HG02763 (cell line): ENCODE measurements around the gene GPAT3.
"Not testable (repeated sequence)": the region's sequence is repeated elsewhere in the genome, so short reads cannot be mapped to it uniquely, and the experiment has no call there.

Experiments
- ATAC-seq: cut with Tn5 transposase; IDR thresholded peaks from one replicate; pipeline ENCODE4 v1.9.1; 2021; ENCODE audit warnings: mild to moderate bottlenecking, moderate library complexity; ENCODE audit not compliant: unreplicated experiment

Gene GPAT3

DNA sequence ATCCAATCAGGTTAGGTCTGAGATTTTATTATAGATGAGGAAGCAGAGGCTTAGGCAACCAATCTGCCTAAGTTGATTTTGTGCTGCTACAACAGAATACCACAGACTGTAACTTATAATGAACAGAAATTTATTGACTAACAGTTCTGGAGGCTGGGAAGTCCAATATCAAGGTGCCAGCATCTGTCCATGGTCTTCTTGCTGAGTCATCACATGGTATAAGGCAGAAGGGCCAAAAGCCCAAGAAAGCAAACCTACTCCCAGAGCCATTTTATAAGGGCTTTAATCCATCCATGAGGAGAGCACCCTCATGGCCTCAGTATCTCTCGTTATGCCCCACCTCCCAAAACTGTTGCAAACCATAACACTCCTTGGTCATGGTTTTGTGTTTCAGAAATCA lies 55.8 kb downstream of the GPAT3 start:
- ATAC-seq, result no peak

DNA sequence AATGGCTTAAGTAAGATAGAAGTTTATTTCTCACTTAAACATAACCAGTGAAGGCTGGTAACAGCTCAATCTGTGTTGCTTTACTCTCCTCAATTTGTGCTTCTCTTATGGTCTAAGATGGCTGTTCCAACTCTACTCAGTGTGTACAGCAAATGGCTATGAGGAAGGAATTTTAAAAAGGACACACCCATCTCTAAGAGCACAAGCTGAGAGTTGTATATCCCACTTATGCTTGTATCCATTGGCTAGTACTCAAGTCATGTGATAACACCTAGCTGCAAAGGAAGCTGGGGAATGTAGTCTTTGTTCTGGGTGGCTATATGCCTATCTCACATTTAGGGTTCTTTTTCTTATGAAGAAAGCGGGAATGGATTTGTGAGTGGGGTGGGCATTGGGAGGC lies 63.3 kb downstream of the GPAT3 start:
- peak; percentile 60 for ATAC-seq

DNA sequence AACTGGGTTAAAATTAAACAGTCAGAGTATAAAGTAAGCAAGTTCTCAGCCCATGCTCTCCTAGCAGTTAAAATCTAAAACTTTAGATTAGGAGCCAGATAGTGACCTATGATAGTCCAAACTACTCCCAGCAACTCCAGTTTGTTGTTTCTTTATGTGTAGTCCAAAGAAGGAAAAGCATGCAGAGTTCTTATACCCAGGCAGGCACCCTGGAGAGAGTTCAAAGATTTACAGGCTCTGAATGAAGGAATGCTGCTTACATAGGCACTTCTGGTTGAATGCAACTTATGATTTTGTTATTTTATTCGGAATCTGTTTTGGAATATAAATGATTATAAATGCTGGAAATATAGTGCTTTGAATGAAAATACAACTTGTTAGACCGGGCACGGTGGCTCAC lies 67.2 kb downstream of the GPAT3 start:
- ATAC-seq, result no peak

DNA sequence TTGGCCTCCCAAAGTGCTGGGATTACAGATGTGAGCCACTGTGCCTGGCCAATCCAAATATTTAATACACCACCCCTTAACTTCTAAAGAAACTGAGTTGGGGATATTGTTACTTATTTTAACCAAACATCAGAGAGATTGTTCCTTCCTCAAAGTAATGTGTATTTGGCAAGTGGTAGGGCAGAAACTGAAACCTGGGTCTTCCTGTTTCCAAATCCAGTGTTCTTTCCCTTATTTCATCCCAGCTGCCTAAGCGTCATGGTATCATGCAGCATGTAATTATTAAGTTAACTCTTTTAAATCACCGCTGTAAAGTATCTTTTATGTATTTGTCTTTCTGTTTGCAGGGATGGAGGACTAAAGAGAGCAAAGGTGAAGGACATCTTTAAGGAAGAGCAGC lies 68.4 kb downstream of the GPAT3 start:
- ATAC-seq, result no peak

DNA sequence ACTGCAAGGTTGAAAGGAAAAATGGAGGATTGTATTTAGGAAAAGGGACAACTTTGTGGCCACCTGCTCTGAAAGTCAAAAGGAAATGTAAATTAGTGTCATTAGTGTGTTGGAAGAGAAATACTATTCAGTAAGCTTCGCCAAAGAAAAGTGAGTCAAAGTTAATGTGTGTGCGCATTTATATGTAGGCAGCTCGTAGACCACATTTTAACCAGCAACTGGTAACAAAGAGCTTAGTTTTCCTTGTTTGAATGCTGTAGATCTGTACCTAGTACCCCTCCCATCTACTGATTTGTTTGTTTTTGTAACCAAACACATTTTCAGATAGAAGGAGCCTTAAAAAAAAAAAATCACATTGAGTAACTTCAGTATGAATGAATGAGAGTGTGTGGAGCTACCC lies 69.3 kb downstream of the GPAT3 start:
- no peak for ATAC-seq

DNA sequence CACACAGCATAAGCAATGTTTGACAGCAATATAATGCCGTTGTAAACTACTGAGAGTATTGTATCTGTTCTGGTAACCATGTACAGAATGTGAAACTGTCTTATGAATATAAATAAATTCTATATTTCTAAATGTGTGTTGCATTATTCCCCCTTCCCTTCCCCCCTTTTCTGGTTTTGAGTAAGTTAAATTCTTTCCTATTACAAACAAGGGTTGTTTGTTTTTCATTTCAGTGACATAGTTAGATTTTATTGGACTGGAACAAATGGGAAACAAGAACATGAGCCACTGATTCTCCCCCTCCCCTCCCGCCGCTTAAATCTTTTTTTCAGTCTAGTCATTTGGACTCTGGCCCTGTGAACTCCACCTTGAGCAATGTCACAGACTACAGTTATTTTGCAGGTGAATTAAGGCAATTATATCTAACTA lies 69.8 kb downstream of the GPAT3 start:
- ATAC-seq, result no peak

DNA sequence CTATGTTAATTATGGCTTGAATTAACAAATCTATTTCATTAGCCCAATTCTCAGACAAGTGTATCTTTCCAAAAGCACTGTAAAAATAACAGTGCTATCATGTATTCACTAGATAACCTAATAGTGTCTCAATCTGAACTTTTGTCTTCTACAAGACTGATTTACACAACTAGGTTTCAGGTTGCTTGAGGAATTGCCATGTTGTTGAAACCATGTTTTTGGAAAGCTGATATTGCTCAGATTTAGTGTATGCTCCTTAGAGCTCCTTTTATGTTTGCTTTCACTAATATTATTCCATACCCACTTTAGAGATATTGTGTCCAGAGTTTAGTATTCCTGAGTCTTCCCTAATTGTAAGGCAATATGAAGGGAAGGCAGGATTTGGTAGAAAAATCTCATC lies 70.6 kb downstream of the GPAT3 start:
- no peak for ATAC-seq

DNA sequence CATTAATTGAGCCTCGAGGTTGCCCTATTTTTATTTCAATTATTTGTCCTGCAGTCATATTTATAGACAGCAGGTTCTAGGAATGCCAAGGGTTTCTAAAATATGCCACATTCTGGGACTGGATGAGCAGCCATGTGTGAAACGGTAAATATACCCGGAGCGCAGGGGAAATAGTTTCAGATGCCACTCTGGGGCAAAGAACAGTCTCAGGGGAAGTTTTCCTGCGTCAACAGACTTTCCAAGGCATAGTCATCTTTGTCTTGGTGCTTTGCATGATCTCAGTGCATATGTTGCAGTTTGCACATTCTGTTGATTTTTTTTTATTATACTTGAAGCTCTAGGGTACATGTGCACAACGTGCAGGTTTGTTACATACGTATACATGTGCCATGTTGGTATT lies 71.0 kb downstream of the GPAT3 start:
- no peak for ATAC-seq

DNA sequence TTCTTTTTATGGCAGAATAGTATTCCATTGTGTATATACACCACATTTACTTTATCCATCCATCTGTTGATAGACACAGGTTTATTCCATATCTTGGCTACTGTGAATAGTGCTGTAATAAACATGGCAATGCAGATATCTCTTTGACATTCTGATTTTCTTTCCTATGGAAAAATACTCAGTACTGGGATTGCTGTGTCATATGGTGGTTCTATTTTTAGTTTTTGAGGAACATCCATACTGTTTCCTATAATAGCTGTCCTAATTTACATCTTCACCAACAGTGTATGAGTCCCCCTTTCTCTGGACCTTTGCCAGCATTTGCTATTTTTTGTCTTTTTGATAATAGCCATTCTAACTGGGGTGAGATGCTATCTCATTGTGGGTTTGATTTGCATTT lies 73.5 kb downstream of the GPAT3 start:
- no peak for ATAC-seq

DNA sequence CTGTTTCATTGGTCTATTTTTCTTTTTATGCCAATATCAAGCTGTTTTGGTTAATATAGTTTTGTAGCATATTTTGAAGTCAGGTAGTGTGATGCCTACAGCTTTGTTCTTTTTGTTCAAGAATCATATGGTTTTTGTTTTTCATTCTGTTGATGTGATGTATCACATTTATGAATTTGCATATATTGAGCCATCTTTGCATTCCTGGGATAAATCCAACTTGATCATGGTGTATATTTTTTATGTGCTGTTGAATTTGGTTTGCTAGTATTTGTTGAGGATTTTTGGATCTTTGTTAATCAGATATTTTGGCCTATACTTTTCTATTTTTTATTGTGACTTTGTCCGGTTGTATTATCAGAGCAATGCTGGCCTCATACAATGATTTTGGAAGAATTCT lies 74.8 kb downstream of the GPAT3 start:
- ATAC-seq, result no peak

DNA sequence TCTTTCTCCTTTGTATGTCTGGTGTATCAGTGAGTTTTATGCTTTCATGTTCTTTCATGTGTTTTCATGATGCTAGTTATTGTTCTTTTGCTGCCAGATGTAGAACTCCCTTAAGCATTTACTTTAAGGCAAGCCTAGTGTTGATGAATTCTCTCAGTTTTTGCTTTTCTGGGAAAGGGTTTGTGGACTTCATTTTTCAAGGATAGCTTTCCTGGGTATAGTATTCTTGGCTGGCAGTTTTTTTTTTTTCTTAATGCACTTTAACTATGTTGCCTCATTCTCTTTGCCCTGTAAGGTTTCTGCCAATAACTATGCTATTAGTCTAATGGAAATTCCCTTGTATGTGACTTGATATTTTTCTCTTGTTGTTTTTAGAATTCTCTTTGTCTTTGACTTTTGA lies 77.1 kb downstream of the GPAT3 start:
- no peak for ATAC-seq

DNA sequence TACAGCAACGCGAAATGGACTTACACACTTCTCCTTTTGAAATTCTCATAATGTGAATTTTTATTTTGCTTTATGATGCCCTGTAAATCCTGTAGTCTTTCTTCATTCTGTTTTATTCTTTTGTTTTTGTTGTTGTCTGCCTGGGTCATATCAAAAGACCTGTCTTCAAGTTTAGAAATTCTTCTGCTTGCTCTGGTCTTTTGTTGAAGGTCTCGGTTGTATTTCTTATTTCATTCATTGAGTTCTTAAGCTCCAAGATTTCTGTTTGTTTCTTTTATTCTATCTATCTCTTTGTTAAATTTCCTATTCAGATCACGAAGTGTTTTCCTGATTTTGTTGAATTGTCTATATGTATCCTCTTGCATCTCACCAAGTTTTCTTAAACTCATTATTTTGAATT lies 78.1 kb downstream of the GPAT3 start:
- ATAC-seq, result no peak

DNA sequence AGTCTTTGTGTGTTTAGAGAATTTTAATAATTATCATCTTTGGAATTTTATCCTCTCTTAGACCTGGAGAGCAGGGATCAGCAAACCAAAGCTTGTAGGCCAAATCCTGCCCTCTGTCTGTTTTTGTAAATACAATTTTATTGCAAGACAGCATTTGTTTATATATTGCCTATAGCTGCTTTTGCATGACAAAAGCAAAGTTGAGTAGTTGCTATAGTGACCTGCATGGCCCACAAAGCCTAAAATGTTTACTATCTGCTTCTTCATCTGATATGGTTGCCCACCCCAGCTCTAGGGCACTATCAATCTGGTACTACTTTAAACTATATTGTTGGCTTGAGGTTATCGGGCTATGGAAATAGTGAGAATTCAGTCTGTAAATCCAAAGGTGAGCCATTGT lies 80.3 kb downstream of the GPAT3 start:
- ATAC-seq, result no peak

DNA sequence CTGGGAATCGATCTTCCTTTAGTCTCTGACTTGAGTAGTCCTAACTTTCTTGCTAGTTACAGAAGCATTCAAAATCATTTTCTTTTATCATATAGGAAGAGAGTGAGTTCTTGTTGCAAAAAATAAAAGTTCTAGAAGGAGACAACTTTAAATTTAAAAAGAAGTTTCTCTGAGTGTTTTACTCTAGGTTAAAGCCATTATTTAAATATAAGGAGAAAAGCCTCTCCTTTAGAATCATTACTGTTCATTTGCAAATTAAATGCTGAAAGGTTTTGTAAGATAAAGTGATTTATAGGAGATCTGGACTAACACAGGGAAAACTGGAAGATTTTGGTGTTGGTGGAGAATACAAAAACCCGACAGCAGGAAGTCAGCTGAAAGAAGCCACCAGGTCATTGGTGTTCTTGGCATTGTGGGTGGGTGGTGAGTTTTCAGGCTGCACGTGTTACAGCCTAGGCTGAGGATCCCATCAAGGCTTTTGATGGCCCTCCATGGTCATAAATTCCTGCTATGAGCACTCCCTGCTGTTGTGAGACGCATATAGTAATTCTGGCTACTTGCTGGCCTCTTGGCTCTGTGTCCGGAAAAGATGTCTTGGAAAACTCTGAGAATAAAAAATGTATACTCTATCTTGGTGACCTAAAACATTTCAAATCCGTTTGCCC lies 81.6 kb downstream of the GPAT3 start:
- ATAC-seq, result no peak

DNA sequence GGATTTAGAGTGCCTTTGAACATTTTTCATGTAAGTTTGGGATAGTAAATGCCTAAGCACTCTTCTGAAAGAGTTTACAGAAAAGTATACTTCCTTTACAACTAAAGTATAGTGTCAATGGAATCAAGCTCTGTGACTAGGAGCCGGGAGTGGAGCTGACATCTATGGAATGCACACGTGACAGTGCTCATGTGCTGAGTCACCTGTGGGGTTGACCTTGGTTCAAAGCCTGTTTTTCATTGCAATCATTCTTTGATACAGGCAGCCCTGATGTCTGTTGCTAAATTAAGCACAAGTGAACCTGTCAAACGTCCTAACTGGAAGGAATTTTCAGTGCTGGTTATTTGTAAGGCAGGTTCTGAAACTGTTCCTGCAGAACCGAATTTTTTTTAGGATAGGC lies 82.5 kb downstream of the GPAT3 start:
- ATAC-seq, result no peak

DNA sequence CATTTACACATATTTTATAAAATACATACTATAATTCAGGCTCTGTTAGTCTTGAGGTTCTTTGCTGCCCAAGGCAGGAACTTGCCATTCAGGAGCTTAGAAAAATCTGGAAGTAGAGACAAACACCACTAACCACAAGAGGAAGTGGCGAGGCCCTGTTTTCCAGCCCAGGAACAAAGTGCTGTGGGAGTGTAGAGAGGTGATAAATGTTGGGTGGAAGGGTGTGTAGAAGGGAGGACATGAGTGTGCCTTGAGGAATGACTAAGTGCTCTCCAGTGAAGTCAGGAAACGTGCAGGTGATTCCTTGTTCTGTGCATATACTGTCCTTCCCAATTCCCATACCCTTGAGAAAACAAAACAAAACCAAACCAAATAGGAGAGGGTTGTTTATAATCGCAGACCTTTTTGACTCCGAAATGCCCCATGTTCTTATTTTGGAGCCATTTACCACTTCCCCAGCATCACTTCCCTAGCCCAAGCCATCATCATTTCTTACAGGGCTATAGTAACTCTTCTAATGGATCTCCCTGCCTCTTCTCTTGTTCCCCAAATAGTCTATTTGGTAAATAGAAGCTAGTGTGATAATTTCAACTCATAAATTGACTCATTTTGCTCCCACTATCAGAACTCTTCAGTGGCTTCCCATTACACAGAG lies 83.2 kb downstream of the GPAT3 start:
- ATAC-seq, result no peak

DNA sequence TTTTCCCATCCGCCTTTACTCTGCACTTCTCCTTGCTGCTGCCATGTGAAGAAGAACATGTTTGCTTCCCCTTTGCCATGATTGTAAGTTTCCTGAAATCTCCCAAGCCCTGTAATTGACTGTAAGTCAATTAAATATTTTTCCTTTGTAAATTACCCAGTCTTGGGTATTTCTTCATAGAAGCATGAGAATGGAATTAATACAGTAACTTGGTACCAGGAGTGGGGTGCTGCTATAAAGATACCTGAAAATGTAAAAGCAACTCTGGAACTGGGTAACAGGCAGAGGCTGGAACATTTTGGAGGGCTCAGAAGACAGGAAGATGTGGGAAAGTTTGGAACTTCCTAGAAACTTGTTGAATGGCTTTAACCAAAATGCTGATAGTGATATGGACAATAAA lies 86.2 kb downstream of the GPAT3 start:
- not testable (repeated sequence) for ATAC-seq

DNA sequence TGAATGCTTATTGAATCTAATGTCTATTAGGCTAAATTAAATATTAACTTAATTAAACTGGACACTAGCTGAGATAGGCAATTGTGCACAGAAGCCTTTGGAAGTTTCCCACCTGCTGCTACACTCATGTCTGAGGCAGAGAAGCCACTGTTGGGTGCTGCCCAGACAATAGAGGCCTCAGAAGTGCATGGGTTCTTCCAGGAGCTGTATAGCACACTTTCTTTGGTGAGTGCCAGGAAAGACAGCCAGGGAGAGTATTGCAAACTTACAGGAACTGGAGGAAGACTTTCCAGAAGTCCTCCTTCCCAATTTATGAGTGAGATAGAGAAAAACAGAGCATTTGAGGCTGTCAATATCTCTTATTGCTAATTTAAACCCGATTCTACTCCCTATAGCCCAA lies 89.9 kb downstream of the GPAT3 start:
- ATAC-seq, result no peak

DNA sequence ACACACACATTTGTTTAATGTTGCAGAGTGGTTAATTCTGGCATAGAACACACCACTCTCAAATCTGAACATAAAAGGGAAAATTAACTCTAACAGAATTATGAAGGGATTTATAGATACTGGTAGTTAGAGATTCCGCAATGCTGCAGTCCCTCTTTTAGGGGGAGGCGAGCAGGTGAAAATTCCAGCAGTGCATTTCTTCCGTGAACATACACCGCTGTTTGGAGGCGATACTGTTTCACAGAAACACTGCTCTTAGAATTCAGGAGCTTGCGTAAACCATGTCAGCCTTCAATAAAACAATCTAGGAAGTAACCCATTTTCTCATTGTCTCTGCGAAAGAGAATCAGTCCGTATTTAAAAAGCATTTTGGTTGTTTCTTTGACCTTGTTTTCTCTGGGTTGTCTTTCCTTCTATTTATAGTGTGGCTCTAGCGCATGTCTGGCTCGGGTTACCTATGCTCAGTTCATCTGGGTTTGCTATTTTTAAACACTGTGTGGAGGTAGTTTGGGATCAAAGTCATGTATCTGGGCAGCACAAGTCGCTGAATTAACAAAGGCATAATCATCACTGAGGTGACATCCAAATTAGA lies 90.4 kb downstream of the GPAT3 start:
- no peak for ATAC-seq

DNA sequence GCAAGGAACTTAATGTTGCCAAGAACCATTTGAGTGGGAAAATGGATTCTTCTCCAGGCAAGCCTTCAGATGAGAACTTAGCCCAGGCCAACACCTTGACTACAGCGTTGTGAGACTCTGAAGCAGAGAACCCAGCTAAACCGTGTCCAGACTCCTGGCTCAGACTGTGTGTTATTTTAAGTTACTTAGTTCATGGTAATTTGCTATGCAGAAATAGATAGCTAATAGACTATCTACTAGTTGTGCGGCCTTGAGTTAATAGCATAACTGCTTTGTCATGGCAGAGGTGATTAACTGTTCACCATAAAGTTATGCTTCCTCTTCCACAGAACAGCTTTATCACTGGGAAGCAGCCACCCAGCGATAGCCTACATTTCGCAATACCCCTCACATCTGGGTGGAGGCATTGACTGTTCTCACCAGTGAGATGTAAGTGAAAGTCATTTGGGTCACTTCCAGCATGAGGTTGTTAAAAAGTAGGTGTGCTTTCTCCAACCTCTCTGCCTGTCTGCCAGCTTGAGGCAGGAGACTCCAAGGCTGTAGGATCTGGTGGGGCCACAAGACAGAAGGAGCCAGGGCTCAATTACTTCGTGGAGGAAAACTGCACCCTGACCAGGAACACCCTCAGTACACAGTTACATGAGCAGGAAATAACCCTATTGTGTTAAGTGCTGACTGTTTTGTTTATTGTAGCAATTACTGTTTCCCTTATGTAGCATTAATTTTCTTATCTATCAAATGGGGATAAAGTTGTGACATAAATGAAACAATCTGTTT lies 94.2 kb downstream of the GPAT3 start:
- ATAC-seq, result no peak

DNA sequence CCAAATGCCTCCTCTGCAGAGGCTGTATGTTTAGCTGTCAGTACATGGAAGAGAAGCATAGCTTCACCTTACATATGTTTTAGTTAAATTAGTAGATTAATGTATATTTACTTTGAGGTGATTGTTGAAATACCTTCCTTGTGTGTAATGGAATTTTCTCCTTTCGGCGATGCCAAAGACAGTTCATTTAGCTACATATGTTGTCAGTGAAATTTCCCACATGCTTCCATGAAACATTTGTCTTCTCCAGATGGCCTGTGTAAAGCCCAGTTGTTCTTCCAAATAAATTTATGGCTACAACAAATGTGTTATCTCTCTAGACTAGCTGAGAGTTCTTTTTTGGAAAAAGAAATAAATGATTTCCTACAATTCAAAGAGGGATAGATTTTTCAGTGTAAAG lies 95.2 kb downstream of the GPAT3 start:
- no peak for ATAC-seq

DNA sequence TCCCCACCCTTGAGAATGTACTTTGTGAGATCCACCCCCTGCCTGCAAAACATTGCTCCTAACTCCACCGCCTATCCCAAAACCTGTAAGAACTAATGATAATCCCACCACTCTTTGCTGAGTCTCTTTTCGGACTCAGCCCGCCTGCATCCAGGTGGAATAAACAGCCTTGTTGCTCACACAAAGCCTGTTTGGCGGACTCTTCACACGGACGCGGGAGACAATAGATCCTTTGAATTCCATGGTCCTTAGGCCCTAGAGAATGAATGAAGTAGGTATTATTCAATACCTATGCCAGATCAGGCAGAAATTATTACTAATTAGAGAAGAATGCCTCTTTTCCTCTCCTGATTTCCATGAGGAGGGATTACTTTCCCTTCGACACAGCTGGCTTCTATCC lies 101.0 kb downstream of the GPAT3 start:
- ATAC-seq, result no peak
